HK-2 (cell line): ENCODE results near the gene NTSR1.

Source experiments
- DNase-seq: peaks from one replicate; pipeline ENCODE4 v3.0.0-alpha.2; 2018; ENCODE audit not compliant: unreplicated experiment

Gene NTSR1

GRCh38 chr20:62785393-62785792, 76.8 kb downstream of the NTSR1 start:
- no peak for DNase-seq

- DNase-seq: no peak
These were observed 77.5 kb downstream of the NTSR1 start for GRCh38 chr20:62786157-62786556.

GRCh38 chr20:62787321-62787720, 78.7 kb downstream of the NTSR1 start:
- no peak for DNase-seq

GRCh38 chr20:62787866-62788265, 79.2 kb downstream of the NTSR1 start:
- no peak for DNase-seq

- DNase-seq: no peak
These were observed 80.0 kb downstream of the NTSR1 start for GRCh38 chr20:62788607-62789006.

GRCh38 chr20:62790075-62790474, 81.4 kb downstream of the NTSR1 start:
- no peak for DNase-seq

- peak; percentile 90 for DNase-seq
These were observed 82.9 kb downstream of the NTSR1 start for GRCh38 chr20:62791301-62792181.

- DNase-seq: peak; percentile 80
These were observed 83.7 kb downstream of the NTSR1 start for GRCh38 chr20:62792182-62792939.

GRCh38 chr20:62792940-62793756, 84.5 kb downstream of the NTSR1 start:
- DNase-seq: no peak

GRCh38 chr20:62793757-62794006, 85.0 kb downstream of the NTSR1 start:
- no peak for DNase-seq

- DNase-seq: peak; percentile 99
These were observed 85.5 kb downstream of the NTSR1 start for GRCh38 chr20:62794007-62794724.

- peak; percentile 80 for DNase-seq
These were observed 86.6 kb downstream of the NTSR1 start for GRCh38 chr20:62795023-62795761.

GRCh38 chr20:62796699-62797491, 88.3 kb downstream of the NTSR1 start:
- DNase-seq: no peak

- no peak for DNase-seq
These were observed 89.3 kb downstream of the NTSR1 start for GRCh38 chr20:62797671-62798532.

- no peak for DNase-seq
These were observed 90.4 kb downstream of the NTSR1 start for GRCh38 chr20:62799036-62799435.

- DNase-seq: no peak
These were observed 90.8 kb downstream of the NTSR1 start for GRCh38 chr20:62799459-62799858.

- DNase-seq: no peak
These were observed 91.2 kb downstream of the NTSR1 start for GRCh38 chr20:62799873-62800272.

GRCh38 chr20:62800314-62801259, 92.0 kb downstream of the NTSR1 start:
- DNase-seq: no peak
